Activated CD4-positive, alpha-beta T cell treated with anti-CD3 and anti-CD28 coated beads, Interleukin-2, amount 50 U/mL, for 1 hour (primary cell): ENCODE results near the gene B3GNT4.
"Not testable (repeated sequence)": the region's sequence is repeated elsewhere in the genome, so short reads cannot be mapped to it uniquely, and the experiment has no call there.

Source experiments
- DNase-seq: peaks from one replicate; pipeline ENCODE4 v3.0.0-alpha.2; 2020

B3GNT4 gene

GRCh38 chr12:122189626-122190475 is 13.7 kb upstream of the B3GNT4 start:
- DNase-seq = no peak

- DNase-seq = peak; percentile 63
These were observed 12.5 kb upstream of the B3GNT4 start for GRCh38 chr12:122190842-122191668.

GRCh38 chr12:122192441-122192840 is 11.1 kb upstream of the B3GNT4 start:
- DNase-seq = no peak

GRCh38 chr12:122194804-122195203 is 8.7 kb upstream of the B3GNT4 start:
- DNase-seq = no peak

DNA sequence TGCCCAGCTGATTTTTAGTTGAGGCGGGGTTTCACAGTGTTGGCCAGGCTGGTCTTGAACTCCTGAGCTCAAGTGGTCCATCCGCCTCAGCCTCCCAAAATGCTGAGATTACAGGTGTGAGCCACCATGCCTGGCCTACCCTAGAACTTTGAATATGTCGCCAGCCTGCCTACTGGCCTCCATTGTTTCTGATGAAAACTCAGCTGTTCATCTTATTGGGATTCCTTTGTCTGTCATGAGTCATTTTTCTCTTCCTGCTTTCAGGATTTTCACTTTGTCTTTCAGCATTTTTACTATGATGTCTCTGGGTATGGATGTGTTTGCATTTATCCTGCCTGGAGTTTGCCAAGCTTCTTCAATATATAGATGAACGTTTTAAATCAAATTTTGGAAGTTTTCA is 8.1 kb upstream of the B3GNT4 start:
- DNase-seq = no peak

DNA sequence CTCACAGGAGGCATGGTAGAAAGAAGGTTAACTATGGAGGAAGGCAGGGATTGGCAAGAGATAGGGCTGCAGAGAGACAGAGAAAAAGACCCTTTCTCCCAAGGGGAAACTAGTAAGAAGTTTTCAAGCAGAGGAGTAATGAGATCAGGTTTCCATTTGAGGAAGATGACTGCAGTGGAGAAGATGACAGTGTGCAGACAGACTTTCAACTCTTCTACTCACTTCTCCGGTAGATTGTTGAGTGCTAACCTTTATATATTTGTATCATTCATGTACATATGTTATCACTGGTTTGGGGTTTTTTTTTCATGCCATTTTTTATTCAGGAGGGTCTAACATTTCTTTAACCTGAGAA is 5.9 kb upstream of the B3GNT4 start:
- DNase-seq = no peak

- no peak for DNase-seq
These were observed 3.8 kb upstream of the B3GNT4 start for GRCh38 chr12:122199484-122200355.

DNA sequence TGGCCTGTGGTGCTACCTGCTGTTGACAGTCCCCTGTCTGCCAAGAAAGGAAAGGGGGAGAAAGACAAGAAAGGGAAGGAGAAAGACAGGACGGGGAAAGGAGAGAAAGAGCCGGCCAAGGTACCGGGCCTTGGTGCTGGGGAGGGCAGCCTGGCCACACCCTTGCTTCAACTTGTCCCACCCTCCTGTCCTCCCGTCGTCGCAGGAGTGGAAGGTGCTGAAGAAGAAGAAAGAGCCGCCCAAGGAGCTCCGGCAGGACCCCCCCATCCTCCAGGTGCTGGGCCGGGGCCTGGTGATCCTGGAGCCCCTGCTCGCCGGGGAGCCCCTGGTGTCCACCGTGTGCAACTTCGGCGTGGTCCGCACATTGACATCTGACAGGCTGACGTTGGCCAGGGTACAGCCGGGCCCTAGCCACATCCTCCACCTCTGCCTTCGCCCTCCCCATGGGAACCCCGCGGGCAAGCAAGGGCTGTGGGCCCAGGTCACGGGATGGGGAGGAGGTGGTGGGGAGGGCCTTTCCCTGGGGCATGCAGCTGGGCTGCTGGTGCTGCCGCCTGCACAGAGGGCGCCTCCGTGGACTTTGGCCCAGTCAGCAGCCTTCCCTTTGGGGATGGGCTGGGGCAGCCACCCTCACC is 2.9 kb upstream of the B3GNT4 start:
- no peak for DNase-seq

DNA sequence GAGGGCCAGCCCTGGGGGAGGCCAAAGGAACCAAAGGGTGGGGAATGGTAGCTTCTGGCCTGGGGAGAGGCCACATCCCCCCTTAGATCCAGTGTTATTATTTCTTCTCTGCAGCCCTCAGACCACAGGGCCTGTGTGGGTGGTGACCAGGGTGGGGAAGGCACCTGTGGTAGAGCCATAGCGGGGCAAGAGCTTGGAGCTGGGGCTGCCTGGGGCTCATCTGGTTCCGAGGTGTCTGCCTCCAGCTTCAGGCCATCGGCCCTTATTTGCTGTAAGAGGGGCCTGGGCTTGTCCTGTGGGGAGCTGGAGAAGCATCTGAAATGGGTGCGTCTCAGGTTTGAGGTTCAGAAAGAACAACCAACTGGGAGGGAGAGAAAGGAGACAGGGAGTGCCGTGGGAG is 2.1 kb upstream of the B3GNT4 start:
- DNase-seq = no peak

DNA sequence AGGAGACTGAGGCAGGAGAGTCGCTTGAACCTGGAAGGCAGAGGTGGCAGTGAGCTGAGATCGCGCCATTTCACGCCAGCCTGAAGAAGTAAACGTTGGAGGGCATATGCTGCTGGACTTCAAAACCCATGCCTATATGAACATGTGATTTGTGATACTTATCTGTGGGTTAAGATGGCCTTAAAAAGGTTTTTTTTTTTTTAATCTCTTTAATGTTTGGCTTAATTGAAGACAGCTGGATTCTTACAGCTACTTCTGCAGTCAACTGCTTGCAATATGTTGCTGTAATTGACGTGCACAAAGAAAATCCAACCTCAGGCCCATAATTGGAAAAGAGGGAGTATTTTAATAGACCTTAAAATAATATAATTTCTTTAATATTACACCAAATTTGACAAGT is 1.5 kb upstream of the B3GNT4 start:
- DNase-seq = no peak

GRCh38 chr12:122202811-122203210 is 698 bp upstream of the B3GNT4 start:
- DNase-seq = not testable (repeated sequence)

GRCh38 chr12:122204167-122205052 is 901 bp downstream of the B3GNT4 start:
- peak; percentile 33 for DNase-seq

DNA sequence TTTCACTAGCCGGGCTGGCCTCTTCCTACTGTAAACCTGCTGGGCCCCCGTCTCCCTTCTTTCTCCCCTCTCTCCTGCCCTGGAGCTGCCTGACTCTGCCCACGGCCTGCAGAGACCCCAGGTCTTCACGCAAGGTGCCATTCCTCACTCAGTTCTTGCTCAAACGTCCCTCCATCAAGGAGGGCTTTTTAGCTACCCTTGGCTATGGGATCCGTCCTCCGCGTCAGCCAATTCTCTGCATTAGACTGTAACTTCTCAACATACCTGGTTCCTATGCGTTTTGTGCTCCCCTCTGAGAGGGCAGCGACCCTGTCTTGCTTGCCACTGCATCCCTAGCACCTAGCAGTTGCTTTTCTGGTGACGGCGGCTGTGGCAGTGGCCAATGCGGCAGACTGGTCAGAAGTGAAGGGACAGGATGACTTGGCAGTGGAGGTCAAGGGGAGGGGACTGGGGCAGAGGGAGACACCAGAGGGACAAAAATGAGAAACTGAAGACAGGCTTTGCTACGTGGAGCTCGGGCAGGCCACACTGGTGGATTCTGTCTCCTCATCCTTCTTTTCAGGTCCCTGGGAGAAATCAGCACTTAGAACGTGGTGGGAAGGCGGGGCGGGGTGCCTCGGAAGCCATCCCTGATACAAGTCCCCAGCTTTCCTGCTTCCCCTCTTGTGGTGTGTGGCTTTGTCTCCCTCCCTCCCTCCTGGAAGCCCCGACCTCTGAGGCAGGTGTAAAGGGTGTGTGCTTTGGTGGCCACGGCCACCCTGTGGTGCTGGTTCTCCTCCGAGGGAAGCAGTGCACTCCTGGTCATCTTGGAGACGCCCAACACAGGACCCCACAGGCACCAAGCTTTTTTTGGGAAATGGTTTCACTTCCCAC is 1.8 kb downstream of the B3GNT4 start:
- no peak for DNase-seq

- DNase-seq = no peak
These were observed 2.8 kb downstream of the B3GNT4 start for GRCh38 chr12:122206111-122206881.

DNA sequence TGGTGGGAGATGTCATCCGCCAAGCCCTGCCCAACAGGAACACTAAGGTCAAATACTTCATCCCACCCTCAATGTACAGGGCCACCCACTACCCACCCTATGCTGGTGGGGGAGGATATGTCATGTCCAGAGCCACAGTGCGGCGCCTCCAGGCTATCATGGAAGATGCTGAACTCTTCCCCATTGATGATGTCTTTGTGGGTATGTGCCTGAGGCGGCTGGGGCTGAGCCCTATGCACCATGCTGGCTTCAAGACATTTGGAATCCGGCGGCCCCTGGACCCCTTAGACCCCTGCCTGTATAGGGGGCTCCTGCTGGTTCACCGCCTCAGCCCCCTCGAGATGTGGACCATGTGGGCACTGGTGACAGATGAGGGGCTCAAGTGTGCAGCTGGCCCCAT is 3.5 kb downstream of the B3GNT4 start:
- no peak for DNase-seq

DNA sequence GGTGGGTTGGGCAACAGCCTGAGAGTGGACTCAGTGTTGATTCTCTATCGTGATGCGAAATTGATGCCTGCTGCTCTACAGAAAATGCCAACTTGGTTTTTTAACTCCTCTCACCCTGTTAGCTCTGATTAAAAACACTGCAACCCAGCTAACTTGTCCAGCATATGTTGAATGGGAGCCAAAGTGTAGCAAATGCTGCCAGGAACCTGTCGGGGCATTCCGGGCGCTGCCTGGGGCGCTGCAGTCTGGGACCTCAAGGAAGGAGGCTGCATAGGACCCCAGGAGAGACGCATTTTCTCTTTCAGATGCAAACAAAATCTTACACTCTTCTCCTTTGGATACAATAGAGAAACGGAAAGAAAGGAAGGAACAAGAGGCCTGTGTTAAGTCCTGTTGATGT is 3.9 kb downstream of the B3GNT4 start:
- no peak for DNase-seq

DNA sequence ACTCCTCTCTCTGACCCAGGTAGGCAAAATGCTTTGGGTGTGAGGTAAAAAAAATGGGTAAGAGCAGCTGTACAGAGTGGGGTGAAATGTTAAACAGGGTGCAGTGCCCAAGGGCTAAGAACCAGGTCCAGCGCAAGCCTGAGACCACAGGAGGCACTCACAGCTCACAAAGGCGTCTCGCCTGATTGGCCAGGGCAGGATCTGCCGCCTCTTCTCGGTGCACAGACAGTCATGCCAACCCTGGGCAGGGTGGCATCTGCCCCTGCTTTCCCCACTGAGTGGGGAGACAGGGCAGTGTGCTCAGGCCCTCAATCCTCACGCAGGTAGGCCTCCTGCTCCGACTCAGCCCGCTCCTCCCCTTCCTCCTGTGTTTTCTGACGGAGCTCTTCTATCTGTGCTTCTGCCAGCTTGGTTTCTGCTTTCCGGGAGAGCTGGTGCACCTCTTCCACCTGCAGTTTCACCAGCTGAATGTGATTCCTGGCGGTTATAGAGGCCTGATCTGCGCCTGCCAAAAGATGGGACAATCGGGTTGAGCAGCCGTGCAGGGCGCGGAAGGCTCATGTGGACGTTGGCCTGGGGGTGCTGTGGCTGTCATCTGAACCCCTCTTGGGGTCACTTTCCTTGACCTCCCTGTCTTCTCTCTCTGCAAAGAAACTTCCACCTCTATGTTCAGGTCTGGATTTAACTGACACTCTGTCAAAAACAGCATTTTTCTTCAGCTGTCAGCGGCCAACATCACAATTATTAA is 4.7 kb downstream of the B3GNT4 start:
- no peak for DNase-seq

GRCh38 chr12:122215771-122216170 is 12.3 kb downstream of the B3GNT4 start:
- DNase-seq = no peak

DNA sequence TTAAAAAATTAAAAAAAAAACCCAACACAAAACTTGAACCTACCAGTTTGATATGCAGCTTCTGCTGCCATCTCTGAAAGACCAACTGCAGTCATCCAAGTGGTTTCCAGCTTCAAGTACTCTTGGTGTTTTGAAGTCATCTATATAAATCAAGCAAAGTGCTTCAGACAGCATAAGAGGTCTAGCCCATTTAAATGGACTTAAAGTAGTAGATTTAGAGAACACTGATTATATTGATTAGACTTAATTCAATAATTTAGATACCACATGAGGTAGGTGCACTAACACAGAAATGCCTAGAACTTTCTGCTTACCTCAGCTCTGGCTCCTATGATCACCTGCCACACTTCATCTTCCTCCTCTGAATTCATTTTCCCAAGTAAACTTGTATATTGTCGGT is 12.9 kb downstream of the B3GNT4 start:
- DNase-seq = no peak
